A673 (cell line): ENCODE data around the gene PRXL2A. TPM values are rescaled to one million over a fixed set of nuclear protein-coding genes. Genes with fewer than 3 reads are reported as not detected.

Experiments used
- BruUV-seq: library from RNA; stranded (reverse); fragments of 400-500 nt; replicated peaks from 2 replicates; lab custom pipeline; 2021; lab: Mats Ljungman, UMichigan
- CTCF ChIA-PET: fragments of 300-600 bp; sonication (Branson Sonifier 250); formaldehyde crosslinking; loops from one replicate; lab custom pipeline; 2022; ENCODE audit warnings: antibody characterized with exemption; lab: Charles Lee
- POLR2A ChIA-PET: fragments of 300-600 bp; sonication (Branson Sonifier 250); formaldehyde crosslinking; loops from one replicate; lab custom pipeline; 2022; ENCODE audit warnings: antibody characterized with exemption; ENCODE audit not compliant: low non-redundant PET; lab: Charles Lee
- DNase-seq: peaks from one replicate; pipeline ENCODE4 v3.0.0-alpha.2; 2015; ENCODE audit warnings: low spot score
- H3K27ac ChIP-seq: fragments of 200-600 bp; sonication (generic); 2 replicates; pipeline ENCODE4 v1.5.1; 2016; ENCODE audit warnings: mixed run types, low read depth, mild to moderate bottlenecking, mixed read lengths, antibody characterized with exemption, low read length; ENCODE audit not compliant: poor library complexity, severe bottlenecking
- H3K27me3 ChIP-seq: fragments of 200-600 bp; sonication (generic); replicated peaks from 2 replicates; pipeline ENCODE4 v1.6.1; 2017; ENCODE audit warnings: mixed run types, low read depth, mild to moderate bottlenecking, mixed read lengths, antibody characterized with exemption, low read length; ENCODE audit not compliant: insufficient read depth, poor library complexity
- H3K36me3 ChIP-seq: fragments of 200-600 bp; sonication (generic); 2 replicates; pipeline ENCODE4 v1.6.1; 2016; ENCODE audit warnings: mixed run types, mild to moderate bottlenecking, mixed read lengths, antibody characterized with exemption, low read length; ENCODE audit not compliant: insufficient read depth, poor library complexity, severe bottlenecking
- H3K4me1 ChIP-seq: fragments of 200-600 bp; sonication (generic); 2 replicates; pipeline ENCODE4 v1.6.1; 2017; ENCODE audit warnings: mixed run types, mild to moderate bottlenecking, mixed read lengths, antibody characterized with exemption, low read length; ENCODE audit not compliant: insufficient read depth, poor library complexity, severe bottlenecking
- H3K4me3 ChIP-seq: fragments of 200-600 bp; sonication (generic); 2 replicates; pipeline ENCODE4 v1.5.1; 2016; ENCODE audit warnings: low read depth, mixed run types, mild to moderate bottlenecking, mixed read lengths, low read length; ENCODE audit not compliant: poor library complexity, severe bottlenecking
- H3K9me3 ChIP-seq: fragments of 200-600 bp; sonication (generic); 2 replicates; pipeline ENCODE4 v1.6.1; 2016; ENCODE audit warnings: mixed run types, low read depth, mild to moderate bottlenecking, mixed read lengths, antibody characterized with exemption, low read length; ENCODE audit not compliant: poor library complexity, severe bottlenecking
- CTCF ChIP-seq: fragments of 300-800, 200-600 bp; sonication (generic); conservative IDR thresholded peaks from 2 replicates; pipeline ENCODE4 v1.5.1; 2017; ENCODE audit warnings: low read depth, mild to moderate bottlenecking, antibody characterized with exemption, low read length, moderate library complexity, mixed read lengths
- EZH2 ChIP-seq: fragments of 200-600 bp; sonication (generic); IDR thresholded peaks from 2 replicates; pipeline ENCODE4 v1.6.1; 2017; ENCODE audit warnings: borderline replicate concordance, low read depth, mild to moderate bottlenecking, mixed read lengths, antibody characterized with exemption, low read length; ENCODE audit not compliant: poor library complexity, severe bottlenecking
- intact Hi-C: fragments of 100-400 bp; cut with micrococcal nuclease; formaldehyde crosslinking; loops from one replicate; pipeline ENCODE4 v1.10.0; 2022; ENCODE audit not compliant: unreplicated experiment
- total RNA-seq: library from RNA; stranded (reverse); gene quantifications from 2 replicates; pipeline ENCODE4 v1.2.3, GENCODE V29; 2021

Gene PRXL2A
- total RNA-seq, 1 experiment from 2014 or later = 100 TPM

- Histone ChIP-seq H3K4me1 (no peaks in the 10 kb centered on the region), H3K4me3 (no peak overlapping the region), H3K36me3 (peaks cover 74% of the 10 kb centered on the region), H3K27ac (no peak overlapping the region), H3K27me3 (no peaks in the 10 kb centered on the region), H3K9me3 (no peaks in the 10 kb centered on the region)
- DNase-seq = no peak
- intact Hi-C loops = no loop called here
- ChIA-PET POLR2A (no interaction called here), CTCF (no interaction called here)
- no peak for TF ChIP-seq CTCF
- BruUV-seq = no TSS peak
Observed at GRCh38 chr10:80427541-80427940, 19.2 kb downstream of the PRXL2A start.

- H3K4me1 ChIP-seq = no peaks in the 10 kb centered on the region
- no TSS peak for BruUV-seq
- DNase-seq = no peak
- TF ChIP-seq CTCF = no peak
- TF ChIP-seq EZH2 = no peak
- no peaks in the 10 kb centered on the region for H3K9me3 ChIP-seq
- POLR2A ChIA-PET = no interaction called here
- peaks cover 65% of the 10 kb centered on the region for H3K36me3 ChIP-seq
- H3K4me3 ChIP-seq = no peak overlapping the region
- CTCF ChIA-PET = no interaction called here
- no peak overlapping the region for H3K27ac ChIP-seq
- H3K27me3 ChIP-seq = no peaks in the 10 kb centered on the region
- intact Hi-C loops = no loop called here
Observed at GRCh38 chr10:80429521-80429973, 21.2 kb downstream of the PRXL2A start.

GRCh38 chr10:80433134-80433533, 24.8 kb downstream of the PRXL2A start:
- ChIA-PET CTCF (no interaction called here), POLR2A (no interaction called here)
- Histone ChIP-seq H3K9me3 (no peaks in the 10 kb centered on the region), H3K36me3 (peaks cover 34% of the 10 kb centered on the region), H3K4me3 (no peak overlapping the region), H3K4me1 (no peaks in the 10 kb centered on the region), H3K27ac (no peak overlapping the region), H3K27me3 (no peaks in the 10 kb centered on the region)
- TF ChIP-seq CTCF = no peak
- TF ChIP-seq EZH2 = no peak
- intact Hi-C loops = no loop called here
- no peak for DNase-seq
- BruUV-seq = no TSS peak
